Measurements from ENCODE around the gene ZNF33B.
A peak's percentile ranks its signal among the peaks of the same experiment; 100 is the strongest.
"Not testable (repeated sequence)": the region's sequence is repeated elsewhere in the genome, so short reads cannot be mapped to it uniquely, and the experiment has no call there.

Gene ZNF33B

GRCh38 chr10:42615419-42615818 lies 23.0 kb downstream of the ZNF33B start:
- no peak for DNase-seq (ENCODE audit: low read depth)

GRCh38 chr10:42609872-42610271 lies 28.5 kb downstream of the ZNF33B start:
- no peak for DNase-seq (ENCODE audit: low read depth)

- DNase-seq (ENCODE audit: low read depth), result no peak
Measured at GRCh38 chr10:42598249-42598873, 40.0 kb downstream of the ZNF33B start.

- no peak for DNase-seq (ENCODE audit: low read depth)
Measured at GRCh38 chr10:42596196-42596595, 42.2 kb downstream of the ZNF33B start.

GRCh38 chr10:42594246-42594650 lies 44.1 kb downstream of the ZNF33B start:
- DNase-seq (ENCODE audit: low read depth), result peak; percentile 31

- DNase-seq (ENCODE audit: low read depth), result no peak
Measured at GRCh38 chr10:42593284-42593683, 45.1 kb downstream of the ZNF33B start.

- DNase-seq (ENCODE audit: low read depth), result no peak
Measured at GRCh38 chr10:42583828-42584227, 54.5 kb downstream of the ZNF33B start.

- DNase-seq (ENCODE audit: low read depth), result no peak
Measured at GRCh38 chr10:42578019-42578418, 60.4 kb downstream of the ZNF33B start.

- DNase-seq (ENCODE audit: low read depth), result no peak
Measured at GRCh38 chr10:42576338-42576737, 62.0 kb downstream of the ZNF33B start.

- no peak for DNase-seq (ENCODE audit: low read depth)
Measured at GRCh38 chr10:42574336-42574735, 64.0 kb downstream of the ZNF33B start.

GRCh38 chr10:42556931-42557330 lies 81.4 kb downstream of the ZNF33B start:
- no peak for DNase-seq (ENCODE audit: low read depth)

GRCh38 chr10:42553576-42553975 lies 84.8 kb downstream of the ZNF33B start:
- DNase-seq (ENCODE audit: low read depth), result not testable (repeated sequence)

GRCh38 chr10:42553064-42553407 lies 85.3 kb downstream of the ZNF33B start:
- DNase-seq (ENCODE audit: low read depth), result no peak

GRCh38 chr10:42552188-42553063 lies 85.9 kb downstream of the ZNF33B start:
- DNase-seq (ENCODE audit: low read depth), result peak; percentile 96

GRCh38 chr10:42551582-42552187 lies 86.7 kb downstream of the ZNF33B start:
- DNase-seq (ENCODE audit: low read depth), result no peak

GRCh38 chr10:42549851-42550250 lies 88.5 kb downstream of the ZNF33B start:
- no peak for DNase-seq (ENCODE audit: low read depth)

- DNase-seq (ENCODE audit: low read depth), result no peak
Measured at GRCh38 chr10:42548254-42548653, 90.1 kb downstream of the ZNF33B start.

GRCh38 chr10:42544945-42545344 lies 93.4 kb downstream of the ZNF33B start:
- no peak for DNase-seq (ENCODE audit: low read depth)

- no peak for DNase-seq (ENCODE audit: low read depth)
Measured at GRCh38 chr10:42543840-42544372, 94.5 kb downstream of the ZNF33B start.
